ENCODE measurements around the gene SLC17A2.

GRCh38 chr6:25899580-25900408 is 30.7 kb downstream of the SLC17A2 start:
- TF ChIP-seq, protein P1, sequence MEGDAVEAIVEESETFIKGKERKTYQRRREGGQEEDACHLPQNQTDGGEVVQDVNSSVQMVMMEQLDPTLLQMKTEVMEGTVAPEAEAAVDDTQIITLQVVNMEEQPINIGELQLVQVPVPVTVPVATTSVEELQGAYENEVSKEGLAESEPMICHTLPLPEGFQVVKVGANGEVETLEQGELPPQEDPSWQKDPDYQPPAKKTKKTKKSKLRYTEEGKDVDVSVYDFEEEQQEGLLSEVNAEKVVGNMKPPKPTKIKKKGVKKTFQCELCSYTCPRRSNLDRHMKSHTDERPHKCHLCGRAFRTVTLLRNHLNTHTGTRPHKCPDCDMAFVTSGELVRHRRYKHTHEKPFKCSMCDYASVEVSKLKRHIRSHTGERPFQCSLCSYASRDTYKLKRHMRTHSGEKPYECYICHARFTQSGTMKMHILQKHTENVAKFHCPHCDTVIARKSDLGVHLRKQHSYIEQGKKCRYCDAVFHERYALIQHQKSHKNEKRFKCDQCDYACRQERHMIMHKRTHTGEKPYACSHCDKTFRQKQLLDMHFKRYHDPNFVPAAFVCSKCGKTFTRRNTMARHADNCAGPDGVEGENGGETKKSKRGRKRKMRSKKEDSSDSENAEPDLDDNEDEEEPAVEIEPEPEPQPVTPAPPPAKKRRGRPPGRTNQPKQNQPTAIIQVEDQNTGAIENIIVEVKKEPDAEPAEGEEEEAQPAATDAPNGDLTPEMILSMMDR (IDR thresholded peaks at IDR 0.05 in 8 of 11, conservative IDR thresholded peaks at IDR 0.05 in 3 of 11): no peak
- TF ChIP-seq POLR2AphosphoS5 (IDR thresholded peaks at IDR 0.05) (no peak), POLR2A (IDR thresholded peaks at IDR 0.05) (no peak)

All from spleen (tissue), 7 donors.